Right lobe of liver (tissue), 4 donors: ENCODE results near the gene GFRA1.

ENCODE experiments used
- POLR2A ChIP-seq: fragments of 450-650 bp; IDR thresholded peaks from one replicate; pipeline ENCODE4 v1.6.1; 2017; ENCODE audit warnings: antibody characterized with exemption, mild to moderate bottlenecking
- TF ChIP-seq, protein P1 (sequence below), 4 donors: fragments of 200-600 bp in 3 of 4; fragments of 450-650 bp in 1 of 4; IDR thresholded peaks; one replicate each; pipeline versions ENCODE4 v1.5.1 to v1.8.0; 2016 to 2022; ENCODE audit warnings: antibody characterized with exemption in 4 of 4, mild to moderate bottlenecking in 2 of 4
- donor health status: DM: no; HTN: no; CAD: no.
- donor health status: DM: no; HTN: no; CAD: no.
- donor health status: DM: no; HTN: yes; CAD: no.

DNA sequence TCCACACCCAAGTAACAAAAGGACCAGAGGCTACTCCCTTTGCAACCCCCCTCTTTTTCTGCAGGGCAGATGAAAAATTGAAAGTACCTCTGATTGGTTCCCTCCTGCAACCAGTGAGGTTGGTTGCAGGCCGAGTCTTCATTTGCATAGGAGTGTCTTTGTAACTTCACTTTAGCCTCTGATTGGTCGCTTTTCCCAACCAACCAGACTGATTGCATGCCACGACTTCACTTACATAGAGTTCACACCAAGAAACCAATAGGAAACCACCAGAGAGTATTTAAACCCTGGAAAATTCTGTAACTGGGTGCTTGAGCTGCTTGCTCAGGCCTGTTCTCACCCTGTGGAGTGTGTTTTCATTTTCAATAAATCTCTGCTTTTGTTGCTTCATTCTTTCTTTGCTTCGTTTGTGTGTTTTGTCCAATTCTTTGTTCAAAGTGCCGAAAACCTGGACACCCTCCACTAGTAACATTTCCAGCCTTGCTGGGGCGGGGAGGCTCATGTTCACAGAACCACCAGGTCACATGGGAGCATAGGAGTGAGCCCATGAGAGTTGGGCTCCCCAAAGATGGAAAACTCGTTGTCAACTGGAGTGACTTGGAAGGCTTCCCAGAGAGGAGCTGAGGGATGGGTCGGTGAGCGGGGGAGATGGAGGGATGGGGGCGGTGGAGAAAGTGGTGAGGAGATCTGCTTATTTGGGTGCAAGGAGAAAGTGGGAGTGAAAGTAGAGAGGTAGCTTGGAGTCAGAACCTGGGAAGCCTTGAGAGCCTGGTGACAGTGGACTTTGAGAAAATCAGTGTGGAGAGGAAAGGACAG lies 223.6 kb downstream of the GFRA1 start:
- TF ChIP-seq, protein P1, sequence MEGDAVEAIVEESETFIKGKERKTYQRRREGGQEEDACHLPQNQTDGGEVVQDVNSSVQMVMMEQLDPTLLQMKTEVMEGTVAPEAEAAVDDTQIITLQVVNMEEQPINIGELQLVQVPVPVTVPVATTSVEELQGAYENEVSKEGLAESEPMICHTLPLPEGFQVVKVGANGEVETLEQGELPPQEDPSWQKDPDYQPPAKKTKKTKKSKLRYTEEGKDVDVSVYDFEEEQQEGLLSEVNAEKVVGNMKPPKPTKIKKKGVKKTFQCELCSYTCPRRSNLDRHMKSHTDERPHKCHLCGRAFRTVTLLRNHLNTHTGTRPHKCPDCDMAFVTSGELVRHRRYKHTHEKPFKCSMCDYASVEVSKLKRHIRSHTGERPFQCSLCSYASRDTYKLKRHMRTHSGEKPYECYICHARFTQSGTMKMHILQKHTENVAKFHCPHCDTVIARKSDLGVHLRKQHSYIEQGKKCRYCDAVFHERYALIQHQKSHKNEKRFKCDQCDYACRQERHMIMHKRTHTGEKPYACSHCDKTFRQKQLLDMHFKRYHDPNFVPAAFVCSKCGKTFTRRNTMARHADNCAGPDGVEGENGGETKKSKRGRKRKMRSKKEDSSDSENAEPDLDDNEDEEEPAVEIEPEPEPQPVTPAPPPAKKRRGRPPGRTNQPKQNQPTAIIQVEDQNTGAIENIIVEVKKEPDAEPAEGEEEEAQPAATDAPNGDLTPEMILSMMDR (IDR thresholded peaks at IDR 0.05): no peak
- TF ChIP-seq POLR2A: no peak
